Esophagus muscularis mucosa (tissue), 3 donors: Measurements from ENCODE around the gene GPC6.

ENCODE experiments used
- POLR2A ChIP-seq: fragments of 450-650 bp; IDR thresholded peaks from one replicate; pipeline ENCODE4 v1.6.1; 2017; ENCODE audit warnings: antibody characterized with exemption, moderate library complexity, mild to moderate bottlenecking, low read depth
- POLR2AphosphoS5 ChIP-seq, 2 donors: sonication (generic); formaldehyde crosslinking; IDR thresholded peaks; one replicate each; pipeline ENCODE4 v1.6.1; 2017; ENCODE audit warnings: antibody characterized with exemption in 2 of 2
- TF ChIP-seq, protein P1 (sequence below), 3 experiments: fragments of 200-600 bp in 2 of 3; fragments of 450-650 bp in 1 of 3; sonication (generic) in 2 of 3; IDR thresholded peaks; one replicate each; pipeline ENCODE4 v1.5.1; 2017 to 2019; ENCODE audit warnings: antibody characterized with exemption in 3 of 3, mild to moderate bottlenecking in 2 of 3, moderate library complexity in 1 of 3

DNA sequence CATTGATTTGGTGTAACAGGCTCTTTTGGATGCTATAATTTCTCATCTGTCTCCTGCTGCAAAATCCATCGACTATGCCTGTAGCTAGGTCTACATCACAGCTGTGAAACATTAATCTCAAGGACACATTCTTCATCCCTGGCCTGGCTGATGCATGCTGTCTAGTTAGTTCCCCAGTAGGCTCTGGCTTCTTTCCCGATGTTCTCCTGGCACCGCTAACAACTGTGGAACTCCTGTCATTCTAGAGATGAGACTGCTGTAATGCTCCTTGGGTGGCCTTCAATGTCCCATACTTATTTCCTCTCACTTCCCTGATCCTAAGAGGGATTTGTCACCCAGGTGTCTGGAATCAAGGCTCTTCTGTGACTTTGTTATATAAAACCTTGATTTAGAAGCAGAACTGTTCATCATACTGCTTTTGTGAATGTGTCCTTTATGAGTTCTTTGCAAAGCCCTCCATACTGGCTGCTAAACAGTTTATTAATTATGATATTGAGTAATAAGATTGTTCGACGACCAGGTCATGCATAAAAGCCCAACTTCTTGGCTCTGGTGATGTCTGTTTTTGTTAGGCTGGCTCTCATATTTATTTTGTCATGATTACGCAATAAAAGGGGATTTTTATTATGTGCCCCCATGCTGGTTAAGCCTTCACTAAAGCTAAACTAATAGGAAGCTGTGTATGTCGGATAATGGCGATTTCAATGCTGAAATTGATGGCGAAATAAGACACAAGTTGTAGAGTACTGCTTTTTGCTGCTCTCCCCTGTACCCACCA lies 1025.4 kb downstream of the GPC6 start:
- TF ChIP-seq, protein P1, sequence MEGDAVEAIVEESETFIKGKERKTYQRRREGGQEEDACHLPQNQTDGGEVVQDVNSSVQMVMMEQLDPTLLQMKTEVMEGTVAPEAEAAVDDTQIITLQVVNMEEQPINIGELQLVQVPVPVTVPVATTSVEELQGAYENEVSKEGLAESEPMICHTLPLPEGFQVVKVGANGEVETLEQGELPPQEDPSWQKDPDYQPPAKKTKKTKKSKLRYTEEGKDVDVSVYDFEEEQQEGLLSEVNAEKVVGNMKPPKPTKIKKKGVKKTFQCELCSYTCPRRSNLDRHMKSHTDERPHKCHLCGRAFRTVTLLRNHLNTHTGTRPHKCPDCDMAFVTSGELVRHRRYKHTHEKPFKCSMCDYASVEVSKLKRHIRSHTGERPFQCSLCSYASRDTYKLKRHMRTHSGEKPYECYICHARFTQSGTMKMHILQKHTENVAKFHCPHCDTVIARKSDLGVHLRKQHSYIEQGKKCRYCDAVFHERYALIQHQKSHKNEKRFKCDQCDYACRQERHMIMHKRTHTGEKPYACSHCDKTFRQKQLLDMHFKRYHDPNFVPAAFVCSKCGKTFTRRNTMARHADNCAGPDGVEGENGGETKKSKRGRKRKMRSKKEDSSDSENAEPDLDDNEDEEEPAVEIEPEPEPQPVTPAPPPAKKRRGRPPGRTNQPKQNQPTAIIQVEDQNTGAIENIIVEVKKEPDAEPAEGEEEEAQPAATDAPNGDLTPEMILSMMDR (IDR thresholded peaks at IDR 0.05): no peak
- TF ChIP-seq POLR2A: no peak
- TF ChIP-seq POLR2AphosphoS5 (IDR thresholded peaks at IDR 0.05): no peak
